Measurements from ENCODE around the gene HCN2. TPM values are rescaled to one million over a fixed set of nuclear protein-coding genes. Genes with fewer than 3 reads are reported as not detected.
A peak's percentile ranks its signal among the peaks of the same experiment; 100 is the strongest.
"Not testable (repeated sequence)": the region's sequence is repeated elsewhere in the genome, so short reads cannot be mapped to it uniquely, and the experiment has no call there.

Gene HCN2
- total and polyA plus RNA-seq, 9 donors = 0.13 to 0.46 (median 0.29) TPM

DNA sequence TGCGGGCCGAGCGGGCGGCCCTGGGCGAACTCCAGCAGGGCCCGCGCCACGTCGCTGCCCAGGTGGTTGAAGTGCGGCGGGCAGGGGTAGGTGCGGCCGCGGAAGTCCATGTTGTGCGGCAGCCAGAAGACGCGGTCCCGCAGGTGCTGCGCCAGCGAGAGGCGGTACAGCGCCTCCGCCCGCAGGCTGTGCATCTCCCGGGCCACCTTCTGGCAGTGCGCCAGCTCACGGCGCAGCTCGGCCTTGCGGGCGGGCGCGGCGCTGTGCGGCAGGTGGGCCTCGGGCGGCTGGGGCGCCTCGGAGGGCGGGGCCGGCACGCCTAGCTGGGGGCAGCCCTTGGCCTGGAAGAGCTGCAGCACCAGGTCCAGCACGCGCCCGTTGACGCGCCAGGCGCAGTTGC lies 31.5 kb downstream of the HCN2 start:
- not testable (repeated sequence) for H3K4me3 ChIP-seq (ENCODE audit: low read length); H3K27me3 ChIP-seq (ENCODE audit: control insufficient read depth, insufficient read depth, low read length); DNase-seq; H3K27ac ChIP-seq (ENCODE audit: low read length); H3K4me1 ChIP-seq (ENCODE audit: control insufficient read depth, insufficient read depth, low read length); H3K9me3 ChIP-seq (replicated peaks; ENCODE audit: control insufficient read depth, low read depth, low read length)
- 96% methylated on average over 39 of the region's 48 CpGs for WGBS (ENCODE audit: insufficient coverage)
- peaks cover 60% of the 10 kb centered on the region for H3K36me3 ChIP-seq (ENCODE audit: control insufficient read depth, insufficient read depth, low read length)

DNA sequence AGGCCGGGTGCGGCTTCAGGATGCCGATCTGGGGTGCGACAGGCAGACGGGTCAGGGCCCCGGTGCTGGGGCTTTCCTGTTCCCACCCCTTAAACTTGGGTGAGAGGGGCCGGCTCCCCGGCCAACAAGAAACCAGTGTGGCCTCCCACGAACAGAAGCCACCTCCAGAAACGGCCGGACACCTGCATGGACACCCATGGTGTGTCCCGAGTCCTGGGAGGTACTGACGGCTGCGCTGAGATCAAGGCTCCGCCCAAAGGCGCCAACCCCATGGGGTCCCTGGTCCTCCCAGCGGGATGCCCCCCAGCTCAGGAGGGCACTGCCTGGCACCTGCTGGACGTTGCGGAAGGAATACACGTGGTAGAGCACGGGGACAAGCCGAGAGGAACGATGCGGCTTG lies 32.1 kb downstream of the HCN2 start:
- Histone ChIP-seq H3K4me3 (ENCODE audit: low read length) (no peak overlapping the region), H3K27me3 (ENCODE audit: control insufficient read depth, insufficient read depth, low read length) (no peaks in the 10 kb centered on the region), H3K36me3 (ENCODE audit: control insufficient read depth, insufficient read depth, low read length) (peaks cover 60% of the 10 kb centered on the region), H3K4me1 (ENCODE audit: control insufficient read depth, insufficient read depth, low read length) (no peaks in the 10 kb centered on the region), H3K27ac (ENCODE audit: low read length) (no peak overlapping the region), H3K9me3 (replicated peaks; ENCODE audit: control insufficient read depth, low read depth, low read length) (no peaks in the 10 kb centered on the region)
- WGBS (ENCODE audit: insufficient coverage) = 90% methylated on average over 19 of the region's 24 CpGs
- DNase-seq = no peak

DNA sequence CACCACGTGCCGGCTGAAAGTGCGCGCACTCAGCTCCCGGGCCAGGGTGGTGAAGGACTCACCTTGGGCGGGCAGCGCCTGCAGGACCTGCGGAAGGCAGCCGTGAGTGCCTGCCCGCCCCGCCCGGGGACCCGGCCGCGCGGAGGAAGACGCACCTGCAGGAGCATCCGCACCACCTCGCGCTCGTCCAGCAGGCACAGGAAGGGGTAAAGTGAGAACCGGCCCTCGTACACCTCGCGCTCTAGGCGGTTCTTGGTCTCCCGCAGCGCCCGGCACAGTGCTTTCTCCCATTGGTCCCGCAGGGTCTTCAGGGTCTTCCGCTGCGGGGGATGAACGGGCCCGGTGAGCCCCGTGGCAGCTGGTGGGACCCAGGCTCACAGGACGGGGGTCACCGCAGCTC lies 33.0 kb downstream of the HCN2 start:
- no peaks in the 10 kb centered on the region for H3K27me3 ChIP-seq (ENCODE audit: control insufficient read depth, insufficient read depth, low read length)
- H3K36me3 ChIP-seq (ENCODE audit: control insufficient read depth, insufficient read depth, low read length) = peaks cover 61% of the 10 kb centered on the region
- H3K9me3 ChIP-seq (replicated peaks; ENCODE audit: control insufficient read depth, low read depth, low read length) = no peaks in the 10 kb centered on the region
- H3K4me1 ChIP-seq (ENCODE audit: control insufficient read depth, insufficient read depth, low read length) = no peaks in the 10 kb centered on the region
- DNase-seq = no peak
- no peak overlapping the region for H3K27ac ChIP-seq (ENCODE audit: low read length)
- H3K4me3 ChIP-seq (ENCODE audit: low read length) = no peak overlapping the region
- WGBS (ENCODE audit: insufficient coverage) = 92% methylated on average over 36 of the region's 37 CpGs

- Histone ChIP-seq H3K27ac (ENCODE audit: low read length) (no peak overlapping the region), H3K27me3 (ENCODE audit: control insufficient read depth, insufficient read depth, low read length) (no peaks in the 10 kb centered on the region), H3K4me1 (ENCODE audit: control insufficient read depth, insufficient read depth, low read length) (no peaks in the 10 kb centered on the region), H3K4me3 (ENCODE audit: low read length) (no peak overlapping the region), H3K36me3 (ENCODE audit: control insufficient read depth, insufficient read depth, low read length) (peaks cover 62% of the 10 kb centered on the region), H3K9me3 (replicated peaks; ENCODE audit: control insufficient read depth, low read depth, low read length) (no peaks in the 10 kb centered on the region)
- DNase-seq = no peak
- WGBS (ENCODE audit: insufficient coverage) = 91% methylated on average over 43 of the region's 44 CpGs
These were observed 33.7 kb downstream of the HCN2 start for GRCh38 chr19:623175-623916.

GRCh38 chr19:623974-624373 lies 34.3 kb downstream of the HCN2 start:
- H3K27me3 ChIP-seq (ENCODE audit: control insufficient read depth, insufficient read depth, low read length) = no peaks in the 10 kb centered on the region
- WGBS (ENCODE audit: insufficient coverage) = 47% methylated on average over 11 of the region's 24 CpGs
- no peak overlapping the region for H3K27ac ChIP-seq (ENCODE audit: low read length)
- peaks cover 61% of the 10 kb centered on the region for H3K36me3 ChIP-seq (ENCODE audit: control insufficient read depth, insufficient read depth, low read length)
- no peaks in the 10 kb centered on the region for H3K4me1 ChIP-seq (ENCODE audit: control insufficient read depth, insufficient read depth, low read length)
- no peak overlapping the region for H3K4me3 ChIP-seq (ENCODE audit: low read length)
- no peaks in the 10 kb centered on the region for H3K9me3 ChIP-seq (replicated peaks; ENCODE audit: control insufficient read depth, low read depth, low read length)
- DNase-seq = peak; percentile 43

DNA sequence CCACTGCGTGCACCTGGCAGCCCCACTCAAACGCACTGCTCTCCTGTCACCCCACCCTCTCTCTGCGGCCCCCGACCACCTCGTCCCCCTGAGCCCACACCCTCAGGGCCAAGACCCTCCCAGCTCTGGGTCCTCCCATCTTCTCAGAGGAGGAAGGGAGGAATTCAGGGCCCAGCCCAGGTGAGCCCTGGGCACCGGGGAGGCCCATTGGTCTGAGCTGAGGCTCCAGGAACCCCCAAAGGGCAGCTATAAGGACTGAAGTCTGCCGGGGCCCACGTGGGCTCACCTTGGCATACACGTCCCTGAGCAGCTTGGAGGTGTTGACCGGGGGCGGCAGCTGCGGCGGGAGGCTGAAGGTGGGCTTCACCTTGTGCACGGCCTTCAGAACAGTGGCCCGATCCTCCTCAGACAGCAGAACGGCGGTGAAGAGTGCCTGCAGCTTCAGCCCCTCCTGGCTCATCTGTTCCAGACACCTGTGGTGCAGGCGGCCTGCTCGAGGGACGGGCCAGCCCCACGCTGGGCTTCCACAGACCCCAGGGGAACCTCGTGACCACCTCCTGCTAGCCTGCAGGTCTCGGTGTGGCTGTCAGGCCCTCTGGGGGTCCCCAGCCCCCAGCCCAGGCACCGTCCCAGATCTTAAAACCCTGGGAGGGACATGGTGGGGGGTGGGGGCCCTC lies 34.9 kb downstream of the HCN2 start:
- Histone ChIP-seq H3K27me3 (ENCODE audit: control insufficient read depth, insufficient read depth, low read length) (no peaks in the 10 kb centered on the region), H3K36me3 (ENCODE audit: control insufficient read depth, insufficient read depth, low read length) (peaks cover 55% of the 10 kb centered on the region), H3K27ac (ENCODE audit: low read length) (no peak overlapping the region), H3K4me3 (ENCODE audit: low read length) (no peak overlapping the region), H3K4me1 (ENCODE audit: control insufficient read depth, insufficient read depth, low read length) (no peaks in the 10 kb centered on the region), H3K9me3 (replicated peaks; ENCODE audit: control insufficient read depth, low read depth, low read length) (no peaks in the 10 kb centered on the region)
- no peak for DNase-seq
- WGBS (ENCODE audit: insufficient coverage) = 84% methylated on average over 17 of the region's 24 CpGs

DNA sequence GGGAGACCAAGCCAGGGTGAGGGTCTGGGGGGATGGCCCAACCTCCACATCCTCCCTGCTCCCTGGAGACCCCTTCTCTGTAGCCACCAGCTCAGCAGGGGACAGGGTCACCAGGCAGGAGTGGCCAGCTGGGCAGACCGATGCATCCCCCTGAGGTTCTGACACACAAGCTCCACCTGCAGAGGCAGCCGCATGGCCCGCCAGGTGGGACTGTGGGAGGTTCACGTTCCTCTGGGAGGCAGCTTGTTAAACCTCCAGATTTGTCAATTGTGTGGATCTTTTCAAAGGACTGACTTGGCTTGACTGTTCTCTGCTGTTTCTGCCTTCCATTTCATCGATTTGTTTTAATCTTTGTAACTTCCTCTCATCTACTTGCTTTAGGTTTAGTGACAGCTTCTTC lies 35.6 kb downstream of the HCN2 start:
- Histone ChIP-seq H3K36me3 (ENCODE audit: control insufficient read depth, insufficient read depth, low read length) (peaks cover 48% of the 10 kb centered on the region), H3K27me3 (ENCODE audit: control insufficient read depth, insufficient read depth, low read length) (no peaks in the 10 kb centered on the region), H3K27ac (ENCODE audit: low read length) (no peak overlapping the region), H3K4me3 (ENCODE audit: low read length) (no peak overlapping the region), H3K4me1 (ENCODE audit: control insufficient read depth, insufficient read depth, low read length) (peaks cover 4% of the 10 kb centered on the region), H3K9me3 (replicated peaks; ENCODE audit: control insufficient read depth, low read depth, low read length) (no peaks in the 10 kb centered on the region)
- DNase-seq = no peak
- no CpG with 5 or more reads among the region's 5 CpGs for WGBS (ENCODE audit: insufficient coverage)

GRCh38 chr19:626566-626965 lies 36.9 kb downstream of the HCN2 start:
- not testable (repeated sequence) for DNase-seq; H3K4me3 ChIP-seq (ENCODE audit: low read length); H3K9me3 ChIP-seq (replicated peaks; ENCODE audit: control insufficient read depth, low read depth, low read length); H3K27me3 ChIP-seq (ENCODE audit: control insufficient read depth, insufficient read depth, low read length); H3K27ac ChIP-seq (ENCODE audit: low read length); H3K4me1 ChIP-seq (ENCODE audit: control insufficient read depth, insufficient read depth, low read length)
- peaks cover 49% of the 10 kb centered on the region for H3K36me3 ChIP-seq (ENCODE audit: control insufficient read depth, insufficient read depth, low read length)
- WGBS (ENCODE audit: insufficient coverage) = no CpG with 5 or more reads among the region's 7 CpGs

DNA sequence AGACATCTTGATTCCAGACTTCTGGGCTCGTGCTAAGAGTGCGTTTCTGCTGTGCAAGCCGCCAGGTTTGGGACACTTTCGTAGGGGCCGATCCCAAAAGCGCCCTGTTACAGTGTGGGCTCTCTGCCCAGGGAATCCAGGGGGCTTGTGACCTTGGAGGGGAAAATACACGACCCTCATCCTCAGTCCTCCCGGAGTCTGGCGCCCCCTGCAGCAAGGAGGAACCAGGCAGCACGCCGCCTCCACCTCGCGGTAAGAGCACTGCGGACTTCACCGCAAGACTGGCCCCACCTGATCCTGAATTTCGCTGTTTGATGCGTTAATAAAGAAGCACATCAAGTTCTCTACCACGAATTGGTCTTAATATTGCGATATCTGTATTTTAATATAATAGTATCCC lies 38.5 kb downstream of the HCN2 start:
- Histone ChIP-seq H3K36me3 (ENCODE audit: control insufficient read depth, insufficient read depth, low read length) (peaks cover 43% of the 10 kb centered on the region), H3K4me1 (ENCODE audit: control insufficient read depth, insufficient read depth, low read length) (peaks cover 18% of the 10 kb centered on the region), H3K4me3 (ENCODE audit: low read length) (no peak overlapping the region), H3K27ac (ENCODE audit: low read length) (no peak overlapping the region), H3K9me3 (replicated peaks; ENCODE audit: control insufficient read depth, low read depth, low read length) (no peaks in the 10 kb centered on the region), H3K27me3 (ENCODE audit: control insufficient read depth, insufficient read depth, low read length) (no peaks in the 10 kb centered on the region)
- DNase-seq = no peak
- 79% methylated on average over 14 of the region's 19 CpGs for WGBS (ENCODE audit: insufficient coverage)

- H3K9me3 ChIP-seq (replicated peaks; ENCODE audit: control insufficient read depth, low read depth, low read length); H3K27me3 ChIP-seq (ENCODE audit: control insufficient read depth, insufficient read depth, low read length); H3K27ac ChIP-seq (ENCODE audit: low read length); H3K4me3 ChIP-seq (ENCODE audit: low read length); DNase-seq: not testable (repeated sequence)
- 57% methylated on average over 25 of the region's 25 CpGs for whole genome bisulfite sequencing (ENCODE audit: insufficient coverage)
- peaks cover 36% of the 10 kb centered on the region for H3K36me3 ChIP-seq (ENCODE audit: control insufficient read depth, insufficient read depth, low read length)
- peaks cover 26% of the 10 kb centered on the region for H3K4me1 ChIP-seq (ENCODE audit: control insufficient read depth, insufficient read depth, low read length)
These were observed 39.8 kb downstream of the HCN2 start for GRCh38 chr19:629515-629914.
